Esophagus (tissue), 2 donors: Measurements from ENCODE around the gene UGT2A3. TPM values are rescaled to one million over a fixed set of nuclear protein-coding genes. Genes with fewer than 3 reads are reported as not detected.

Source experiments
- H3K27ac ChIP-seq, 2 donors: one replicate each; pipeline ENCODE4 v1.5.1; 2013; ENCODE audit warnings: low read depth in 2 of 2, mild to moderate bottlenecking in 2 of 2, inconsistent platforms in 1 of 2, low read length in 1 of 2, moderate library complexity in 1 of 2
- H3K27me3 ChIP-seq, 2 donors: one replicate each; pipeline ENCODE4 v1.6.1; 2013; ENCODE audit warnings: low read length in 2 of 2, control low read depth in 1 of 2, mild to moderate bottlenecking in 1 of 2; ENCODE audit not compliant: insufficient read depth in 2 of 2, control insufficient read depth in 1 of 2
- H3K36me3 ChIP-seq, 2 donors: one replicate each; pipeline ENCODE4 v1.6.1; 2013; ENCODE audit warnings: low read length in 1 of 2; ENCODE audit not compliant: control insufficient read depth in 2 of 2, insufficient read depth in 2 of 2
- H3K4me1 ChIP-seq, 2 donors: one replicate each; pipeline ENCODE4 v1.6.1; 2013; ENCODE audit warnings: low read length in 1 of 2; ENCODE audit not compliant: control insufficient read depth in 2 of 2, insufficient read depth in 2 of 2
- H3K4me3 ChIP-seq, 2 donors: one replicate each; pipeline ENCODE4 v1.5.1; 2013; ENCODE audit warnings: low read length in 2 of 2, mild to moderate bottlenecking in 2 of 2, low read depth in 1 of 2, moderate library complexity in 1 of 2
- H3K9me3 ChIP-seq, 2 donors: one replicate each; pipeline ENCODE4 v1.6.1; 2013; ENCODE audit warnings: mild to moderate bottlenecking in 2 of 2, low read depth in 1 of 2, low read length in 1 of 2, moderate library complexity in 1 of 2; ENCODE audit not compliant: control insufficient read depth in 2 of 2, insufficient read depth in 1 of 2
- WGBS, 2 donors: extraction: QIAGEN DNeasy Blood & Tissue Kit; methylation state at CpG; one replicate each; pipeline ENCODE4 v1.1.7; 2013; 5-methylcytosine and 5-hydroxymethylcytosine counted together
- polyA plus RNA-seq, 2 donors: library from polyadenylated mRNA; stranded (reverse); fragments of 200-250 nt; gene quantifications; one replicate each; pipeline ENCODE4 v1.2.3, GENCODE V29; 2013
- donor health status: healthy with polysubstance abuse.
- donor health status: Bipolar disorder and iron deficiency.

UGT2A3 gene
- polyA plus RNA-seq, 2 donors: not detected

- H3K9me3 ChIP-seq: no peaks in the 10 kb centered on the region
- H3K4me1 ChIP-seq: peaks cover 2 to 3% of the 10 kb centered on the region in 2 donors
- 45 to 56% methylated on average over 2 of the region's 2 CpGs for WGBS, 2 donors
- H3K36me3 ChIP-seq: no peaks in the 10 kb centered on the region
- H3K4me3 ChIP-seq: peak overlapping the region; percentile 18 to 40
- peak overlapping the region; percentile 53 to 63 for H3K27ac ChIP-seq
- no peaks in the 10 kb centered on the region for H3K27me3 ChIP-seq
These were observed 46.0 kb downstream of the UGT2A3 start for GRCh38 chr4:68905598-68905938.

DNA sequence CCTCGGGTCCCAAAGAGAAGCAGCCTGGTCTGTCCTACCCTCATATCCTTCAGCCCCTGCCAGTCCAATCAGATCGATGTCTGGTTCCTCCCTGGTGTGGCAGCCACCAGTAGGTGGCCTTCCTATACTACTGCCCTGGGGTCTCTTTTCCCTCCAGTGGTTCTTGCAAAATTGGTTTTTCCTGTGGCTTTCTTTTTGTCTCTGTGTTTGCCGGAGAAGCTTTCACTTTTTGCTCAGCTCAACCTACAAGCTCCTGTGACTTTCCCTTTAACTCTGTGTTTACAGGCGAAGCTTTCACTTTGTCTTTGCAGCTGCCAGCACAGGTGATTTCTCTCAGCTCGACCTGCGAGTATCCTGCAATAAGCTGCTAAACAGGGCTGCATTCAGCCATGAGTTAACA lies 46.8 kb downstream of the UGT2A3 start:
- WGBS, 2 donors: 22 to 26% methylated on average over 6 of the region's 6 CpGs
- H3K27ac ChIP-seq: peak overlapping the region in 1 of 2 donors; percentile 53

GRCh38 chr4:68896749-68897148 lies 54.9 kb downstream of the UGT2A3 start:
- H3K27me3 ChIP-seq: no peaks in the 10 kb centered on the region
- no peaks in the 10 kb centered on the region for H3K36me3 ChIP-seq
- H3K4me3 ChIP-seq: no peak overlapping the region
- 35 to 36% methylated on average over 1 of the region's 1 CpG for WGBS, 2 donors
- no peaks in the 10 kb centered on the region for H3K4me1 ChIP-seq
- H3K27ac ChIP-seq: no peak overlapping the region
- no peaks in the 10 kb centered on the region for H3K9me3 ChIP-seq

More for the DNA sequence above, 46.8 kb downstream of the UGT2A3 start:
- Histone ChIP-seq H3K4me1 (peaks cover 2 to 3% of the 10 kb centered on the region in 2 donors), H3K9me3 (no peaks in the 10 kb centered on the region), H3K36me3 (no peaks in the 10 kb centered on the region), H3K4me3 (peak overlapping the region in 1 of 2 donors; percentile 36), H3K27me3 (no peaks in the 10 kb centered on the region)

- H3K27me3 ChIP-seq: no peaks in the 10 kb centered on the region
- H3K4me1 ChIP-seq: no peaks in the 10 kb centered on the region
- H3K4me3 ChIP-seq: no peak overlapping the region
- WGBS, 2 donors: 58 to 60% methylated on average over 5 of the region's 5 CpGs
- no peak overlapping the region for H3K27ac ChIP-seq
- no peaks in the 10 kb centered on the region for H3K36me3 ChIP-seq
- H3K9me3 ChIP-seq: no peaks in the 10 kb centered on the region
These were observed 55.9 kb downstream of the UGT2A3 start for GRCh38 chr4:68895561-68896198.

GRCh38 chr4:68892861-68893260 lies 58.7 kb downstream of the UGT2A3 start:
- H3K27me3 ChIP-seq: no peaks in the 10 kb centered on the region
- no peaks in the 10 kb centered on the region for H3K9me3 ChIP-seq
- 82 to 93% methylated on average over 1 of the region's 1 CpG for WGBS, 2 donors
- no peak overlapping the region for H3K27ac ChIP-seq
- H3K36me3 ChIP-seq: no peaks in the 10 kb centered on the region
- H3K4me3 ChIP-seq: no peak overlapping the region
- H3K4me1 ChIP-seq: no peaks in the 10 kb centered on the region

GRCh38 chr4:68891678-68892077 lies 59.9 kb downstream of the UGT2A3 start:
- no peaks in the 10 kb centered on the region for H3K9me3 ChIP-seq
- 91 to 92% methylated on average over 3 of the region's 3 CpGs for WGBS, 2 donors
- no peaks in the 10 kb centered on the region for H3K36me3 ChIP-seq
- no peak overlapping the region for H3K27ac ChIP-seq
- no peaks in the 10 kb centered on the region for H3K27me3 ChIP-seq
- no peak overlapping the region for H3K4me3 ChIP-seq
- no peaks in the 10 kb centered on the region for H3K4me1 ChIP-seq

GRCh38 chr4:68885545-68885944 lies 66.1 kb downstream of the UGT2A3 start:
- Histone ChIP-seq H3K4me1 (peaks cover 0 to 4% of the 10 kb centered on the region in 2 donors), H3K4me3 (no peak overlapping the region), H3K9me3 (no peaks in the 10 kb centered on the region), H3K27me3 (no peaks in the 10 kb centered on the region), H3K27ac (no peak overlapping the region), H3K36me3 (no peaks in the 10 kb centered on the region)
- 83 to 89% methylated on average over 1 of the region's 1 CpG for WGBS, 2 donors

GRCh38 chr4:68883870-68884269 lies 67.7 kb downstream of the UGT2A3 start:
- H3K4me1 ChIP-seq: peaks cover 0 to 4% of the 10 kb centered on the region in 2 donors
- no peaks in the 10 kb centered on the region for H3K27me3 ChIP-seq
- H3K36me3 ChIP-seq: no peaks in the 10 kb centered on the region
- H3K27ac ChIP-seq: no peak overlapping the region
- no peak overlapping the region for H3K4me3 ChIP-seq
- WGBS, 2 donors: 37 to 53% methylated on average over 6 of the region's 6 CpGs
- no peaks in the 10 kb centered on the region for H3K9me3 ChIP-seq
